Activated T-cell treated with anti-CD3 and anti-CD28 coated beads for 4 hours (primary cell): ENCODE measurements around the gene MAN2A1.
"Not testable (repeated sequence)": the region's sequence is repeated elsewhere in the genome, so short reads cannot be mapped to it uniquely, and the experiment has no call there.

Source experiments
- DNase-seq: peaks from one replicate; pipeline ENCODE4 v3.0.0-alpha.2; 2020

The MAN2A1 gene

GRCh38 chr5:109759306-109759705 lies 69.6 kb downstream of the MAN2A1 start:
- no peak for DNase-seq

- DNase-seq: not testable (repeated sequence)
Measured at GRCh38 chr5:109760130-109760529, 70.4 kb downstream of the MAN2A1 start.

- DNase-seq: no peak
Measured at GRCh38 chr5:109762821-109763220, 73.1 kb downstream of the MAN2A1 start.

GRCh38 chr5:109767184-109767995 lies 77.7 kb downstream of the MAN2A1 start:
- no peak for DNase-seq

GRCh38 chr5:109767997-109768396 lies 78.3 kb downstream of the MAN2A1 start:
- no peak for DNase-seq

- DNase-seq: no peak
Measured at GRCh38 chr5:109769597-109770291, 80.0 kb downstream of the MAN2A1 start.

- no peak for DNase-seq
Measured at GRCh38 chr5:109775130-109775529, 85.4 kb downstream of the MAN2A1 start.

GRCh38 chr5:109779036-109779735 lies 89.5 kb downstream of the MAN2A1 start:
- DNase-seq: no peak

GRCh38 chr5:109784687-109785086 lies 95.0 kb downstream of the MAN2A1 start:
- no peak for DNase-seq

GRCh38 chr5:109786206-109786855 lies 96.6 kb downstream of the MAN2A1 start:
- no peak for DNase-seq

- no peak for DNase-seq
Measured at GRCh38 chr5:109788596-109788995, 98.9 kb downstream of the MAN2A1 start.

GRCh38 chr5:109792613-109793012 lies 102.9 kb downstream of the MAN2A1 start:
- no peak for DNase-seq

GRCh38 chr5:109803854-109804253 lies 114.1 kb downstream of the MAN2A1 start:
- no peak for DNase-seq

- no peak for DNase-seq
Measured at GRCh38 chr5:109805472-109805871, 115.7 kb downstream of the MAN2A1 start.

- DNase-seq: no peak
Measured at GRCh38 chr5:109805883-109806282, 116.2 kb downstream of the MAN2A1 start.

GRCh38 chr5:109812698-109813097 lies 123.0 kb downstream of the MAN2A1 start:
- no peak for DNase-seq

GRCh38 chr5:109816732-109817131 lies 127.0 kb downstream of the MAN2A1 start:
- DNase-seq: no peak

- no peak for DNase-seq
Measured at GRCh38 chr5:109819878-109820277, 130.2 kb downstream of the MAN2A1 start.

GRCh38 chr5:109823597-109823996 lies 133.9 kb downstream of the MAN2A1 start:
- DNase-seq: no peak

- no peak for DNase-seq
Measured at GRCh38 chr5:109825450-109825849, 135.7 kb downstream of the MAN2A1 start.

- no peak for DNase-seq
Measured at GRCh38 chr5:109826426-109826825, 136.7 kb downstream of the MAN2A1 start.

- DNase-seq: no peak
Measured at GRCh38 chr5:109829331-109829730, 139.6 kb downstream of the MAN2A1 start.

- DNase-seq: no peak
Measured at GRCh38 chr5:109830955-109831502, 141.3 kb downstream of the MAN2A1 start.
